ENCODE data around the gene HIPK4.
"Not testable (repeated sequence)": the region's sequence is repeated elsewhere in the genome, so short reads cannot be mapped to it uniquely, and the experiment has no call there.

HIPK4 gene

GRCh38 chr19:40411125-40411842 is 21.3 kb upstream of the HIPK4 start:
- TF ChIP-seq, protein P1, sequence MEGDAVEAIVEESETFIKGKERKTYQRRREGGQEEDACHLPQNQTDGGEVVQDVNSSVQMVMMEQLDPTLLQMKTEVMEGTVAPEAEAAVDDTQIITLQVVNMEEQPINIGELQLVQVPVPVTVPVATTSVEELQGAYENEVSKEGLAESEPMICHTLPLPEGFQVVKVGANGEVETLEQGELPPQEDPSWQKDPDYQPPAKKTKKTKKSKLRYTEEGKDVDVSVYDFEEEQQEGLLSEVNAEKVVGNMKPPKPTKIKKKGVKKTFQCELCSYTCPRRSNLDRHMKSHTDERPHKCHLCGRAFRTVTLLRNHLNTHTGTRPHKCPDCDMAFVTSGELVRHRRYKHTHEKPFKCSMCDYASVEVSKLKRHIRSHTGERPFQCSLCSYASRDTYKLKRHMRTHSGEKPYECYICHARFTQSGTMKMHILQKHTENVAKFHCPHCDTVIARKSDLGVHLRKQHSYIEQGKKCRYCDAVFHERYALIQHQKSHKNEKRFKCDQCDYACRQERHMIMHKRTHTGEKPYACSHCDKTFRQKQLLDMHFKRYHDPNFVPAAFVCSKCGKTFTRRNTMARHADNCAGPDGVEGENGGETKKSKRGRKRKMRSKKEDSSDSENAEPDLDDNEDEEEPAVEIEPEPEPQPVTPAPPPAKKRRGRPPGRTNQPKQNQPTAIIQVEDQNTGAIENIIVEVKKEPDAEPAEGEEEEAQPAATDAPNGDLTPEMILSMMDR (conservative IDR thresholded peaks at IDR 0.05; ENCODE audit: low read depth, low read length): no peak
- no peak overlapping the region for H3K4me3 ChIP-seq (ENCODE audit: low read length)

DNA sequence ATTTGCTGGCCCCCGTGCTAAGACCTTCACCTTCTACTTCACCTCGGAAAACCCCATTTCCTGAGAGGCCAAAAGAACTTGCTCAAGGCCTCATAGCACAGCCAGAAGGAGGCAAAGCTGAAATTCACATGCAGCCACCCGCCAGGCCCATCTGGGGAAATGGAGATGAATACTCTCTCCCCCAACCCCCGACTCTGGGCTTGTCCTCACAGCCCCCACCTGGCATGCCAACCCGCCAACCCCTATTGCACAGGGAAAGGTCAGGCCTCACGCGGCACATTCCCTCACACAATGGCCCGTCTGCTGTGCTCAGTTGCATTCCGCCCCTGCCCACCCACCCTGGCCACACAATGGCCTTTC is 20.0 kb upstream of the HIPK4 start:
- H3K4me3 ChIP-seq (ENCODE audit: low read length): no peak overlapping the region
- TF ChIP-seq, protein P1 (conservative IDR thresholded peaks at IDR 0.05; ENCODE audit: low read depth, low read length): no peak
- no peak for DNase-seq (ENCODE audit: low read depth)

More at GRCh38 chr19:40411125-40411842, 21.3 kb upstream of the HIPK4 start:
- no peak for DNase-seq (ENCODE audit: low read depth)

- H3K4me3 ChIP-seq (ENCODE audit: low read length); DNase-seq (ENCODE audit: low read depth): not testable (repeated sequence)
Measured at GRCh38 chr19:40408598-40408925, 18.6 kb upstream of the HIPK4 start.

- TF ChIP-seq, protein P1 (conservative IDR thresholded peaks at IDR 0.05; ENCODE audit: low read depth, low read length): no peak
- H3K4me3 ChIP-seq (ENCODE audit: low read length): no peak overlapping the region
- DNase-seq (ENCODE audit: low read depth): no peak
Measured at GRCh38 chr19:40407714-40408597, 18.0 kb upstream of the HIPK4 start.

- H3K4me3 ChIP-seq (ENCODE audit: low read length): peak overlapping the region; percentile 49
- TF ChIP-seq, protein P1 (conservative IDR thresholded peaks at IDR 0.05; ENCODE audit: low read depth, low read length): no peak
- peak; percentile 49 for DNase-seq (ENCODE audit: low read depth)
Measured at GRCh38 chr19:40403262-40403984, 13.4 kb upstream of the HIPK4 start.

DNA sequence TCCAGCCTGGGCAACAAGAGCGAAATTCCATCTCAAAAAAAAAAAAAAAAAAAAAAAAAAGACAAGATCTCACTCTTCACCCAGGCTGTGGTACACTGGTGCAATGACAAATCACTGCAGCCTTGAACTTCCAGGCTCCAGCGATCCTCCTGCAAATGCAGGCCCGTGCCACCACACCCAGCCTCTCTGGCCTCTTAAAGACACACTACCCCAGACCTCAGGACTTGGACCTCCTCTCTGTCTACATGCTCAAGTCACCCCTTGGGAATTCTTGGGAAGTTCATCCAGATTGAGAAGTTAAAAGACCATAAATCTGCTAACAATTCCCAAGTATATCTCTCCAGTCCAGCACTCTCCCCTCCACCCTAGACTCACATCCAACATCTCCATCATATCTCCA is 10.6 kb upstream of the HIPK4 start:
- H3K4me3 ChIP-seq (ENCODE audit: low read length): no peak overlapping the region
- no peak for DNase-seq (ENCODE audit: low read depth)
- TF ChIP-seq, protein P1 (conservative IDR thresholded peaks at IDR 0.05; ENCODE audit: low read depth, low read length): no peak

GRCh38 chr19:40398417-40399131 is 8.6 kb upstream of the HIPK4 start:
- TF ChIP-seq, protein P1 (conservative IDR thresholded peaks at IDR 0.05; ENCODE audit: low read depth, low read length): no peak
- H3K4me3 ChIP-seq (ENCODE audit: low read length): no peak overlapping the region
- no peak for DNase-seq (ENCODE audit: low read depth)

Measured in retinal pigment epithelial cell (primary cell).